ENCODE measurements around the gene USP34.

The USP34 gene

GRCh38 chr2:61415265-61415664 is 55.6 kb downstream of the USP34 start:
- Histone ChIP-seq H3K9ac (ENCODE audit: low read length) (no peak overlapping the region), H2BK120ac (ENCODE audit: low read depth, low read length) (no peak overlapping the region), H3K9me3 (ENCODE audit: control insufficient read depth, low read length) (no peaks in the 10 kb centered on the region), H4K91ac (ENCODE audit: low read length) (no peak overlapping the region), H3K27ac (ENCODE audit: low read length, poor library complexity, severe bottlenecking) (no peak overlapping the region), H3K79me1 (replicated peaks; ENCODE audit: low read length, poor library complexity, severe bottlenecking) (peaks cover 12% of the 10 kb centered on the region), H3K4me2 (ENCODE audit: low read length, poor library complexity, severe bottlenecking) (no peak overlapping the region), H2BK5ac (ENCODE audit: low read depth, low read length, poor library complexity, severe bottlenecking) (no peak overlapping the region), H2AK5ac (ENCODE audit: low read length, severe bottlenecking) (no peak overlapping the region), H2AFZ (ENCODE audit: low read depth, low read length) (no peak overlapping the region), H3K4me3 (ENCODE audit: insufficient read depth in 1 of 2, low read depth in 1 of 2, low read length in 2 of 2) (no peak overlapping the region), H3K4me1 (ENCODE audit: control insufficient read depth, insufficient read depth, low read depth, low read length) (peaks cover 4% of the 10 kb centered on the region), H4K8ac (ENCODE audit: low read length) (no peak overlapping the region), H3K23ac (ENCODE audit: low read length in 2 of 2) (no peak overlapping the region), H3K27me3 (ENCODE audit: control insufficient read depth in 1 of 2, insufficient read depth in 1 of 2, low read length in 2 of 2) (no peaks in the 10 kb centered on the region), H2BK12ac (ENCODE audit: low read length in 2 of 2) (no peak overlapping the region), H2BK15ac (ENCODE audit: low read depth, poor library complexity, severe bottlenecking) (no peak overlapping the region), H3K18ac (ENCODE audit: low read depth in 1 of 2, low read length in 2 of 2) (no peak overlapping the region), H3K4ac (ENCODE audit: low read depth in 1 of 2, low read length in 2 of 2) (no peak overlapping the region), H3K36me3 (ENCODE audit: control insufficient read depth in 1 of 2, insufficient read depth in 2 of 2, low read depth in 1 of 2, low read length in 2 of 2) (peaks cover 7 to 44% of the 10 kb centered on the region in 2 experiments), H3K14ac (ENCODE audit: low read length in 2 of 2) (no peak overlapping the region)
- no peak for DNase-seq
- no CpG with 5 or more reads among the region's 1 CpG for WGBS

DNA sequence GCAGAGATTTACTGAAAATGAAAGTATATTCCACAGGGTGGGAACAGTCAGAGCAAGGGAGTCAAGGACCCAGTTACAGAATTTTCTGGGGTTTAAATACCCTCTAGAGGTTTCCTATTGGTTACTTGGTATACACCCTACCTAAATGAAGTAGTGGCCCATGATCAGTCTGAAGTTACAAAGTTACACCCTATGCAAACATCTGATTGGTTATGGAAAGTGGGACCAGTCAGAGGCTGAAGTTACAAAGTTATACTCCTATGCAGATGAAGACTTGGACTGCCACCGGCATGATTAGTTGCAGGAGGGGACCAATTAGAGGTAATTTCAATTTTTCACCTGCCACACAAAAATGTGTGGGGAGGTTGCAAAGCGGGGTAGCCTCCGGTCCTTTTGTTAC is 56.2 kb downstream of the USP34 start:
- H3K27ac ChIP-seq (ENCODE audit: low read length, poor library complexity, severe bottlenecking): no peak overlapping the region
- no peak overlapping the region for H2AK5ac ChIP-seq (ENCODE audit: low read length, severe bottlenecking)
- H2BK5ac ChIP-seq (ENCODE audit: low read depth, low read length, poor library complexity, severe bottlenecking): no peak overlapping the region
- H3K4ac ChIP-seq (ENCODE audit: low read depth in 1 of 2, low read length in 2 of 2): no peak overlapping the region
- H2BK12ac ChIP-seq (ENCODE audit: low read length in 2 of 2): no peak overlapping the region
- no peak overlapping the region for H4K91ac ChIP-seq (ENCODE audit: low read length)
- WGBS: 98% methylated on average over 3 of the region's 3 CpGs
- H3K4me3 ChIP-seq (ENCODE audit: insufficient read depth in 1 of 2, low read depth in 1 of 2, low read length in 2 of 2): no peak overlapping the region
- H3K23ac ChIP-seq (ENCODE audit: low read length in 2 of 2): no peak overlapping the region
- H3K36me3 ChIP-seq (ENCODE audit: control insufficient read depth in 1 of 2, insufficient read depth in 2 of 2, low read depth in 1 of 2, low read length in 2 of 2): peaks cover 7 to 49% of the 10 kb centered on the region in 2 experiments
- no peak overlapping the region for H2AFZ ChIP-seq (ENCODE audit: low read depth, low read length)
- no peaks in the 10 kb centered on the region for H3K9me3 ChIP-seq (ENCODE audit: control insufficient read depth, low read length)
- H2BK15ac ChIP-seq (ENCODE audit: low read depth, poor library complexity, severe bottlenecking): no peak overlapping the region
- H3K79me1 ChIP-seq (replicated peaks; ENCODE audit: low read length, poor library complexity, severe bottlenecking): peaks cover 13% of the 10 kb centered on the region
- H3K4me1 ChIP-seq (ENCODE audit: control insufficient read depth, insufficient read depth, low read depth, low read length): peaks cover 4% of the 10 kb centered on the region
- H3K18ac ChIP-seq (ENCODE audit: low read depth in 1 of 2, low read length in 2 of 2): no peak overlapping the region
- H3K4me2 ChIP-seq (ENCODE audit: low read length, poor library complexity, severe bottlenecking): no peak overlapping the region
- H3K27me3 ChIP-seq (ENCODE audit: control insufficient read depth in 1 of 2, insufficient read depth in 1 of 2, low read length in 2 of 2): no peaks in the 10 kb centered on the region
- DNase-seq: no peak
- no peak overlapping the region for H4K8ac ChIP-seq (ENCODE audit: low read length)
- no peak overlapping the region for H3K14ac ChIP-seq (ENCODE audit: low read length in 2 of 2)
- H3K9ac ChIP-seq (ENCODE audit: low read length): no peak overlapping the region
- H2BK120ac ChIP-seq (ENCODE audit: low read depth, low read length): no peak overlapping the region

GRCh38 chr2:61411109-61411508 is 59.8 kb downstream of the USP34 start:
- no peaks in the 10 kb centered on the region for H3K27me3 ChIP-seq (ENCODE audit: control insufficient read depth in 1 of 2, insufficient read depth in 1 of 2, low read length in 2 of 2)
- H3K4ac ChIP-seq (ENCODE audit: low read depth in 1 of 2, low read length in 2 of 2): no peak overlapping the region
- H4K8ac ChIP-seq (ENCODE audit: low read length): no peak overlapping the region
- DNase-seq: no peak
- no peak overlapping the region for H4K91ac ChIP-seq (ENCODE audit: low read length)
- 86% methylated on average over 3 of the region's 5 CpGs for whole genome bisulfite sequencing
- H3K4me2 ChIP-seq (ENCODE audit: low read length, poor library complexity, severe bottlenecking): no peak overlapping the region
- H3K23ac ChIP-seq (ENCODE audit: low read length in 2 of 2): no peak overlapping the region
- H3K4me1 ChIP-seq (ENCODE audit: control insufficient read depth, insufficient read depth, low read depth, low read length): peaks cover 2% of the 10 kb centered on the region
- H2AFZ ChIP-seq (ENCODE audit: low read depth, low read length): no peak overlapping the region
- no peak overlapping the region for H3K4me3 ChIP-seq (ENCODE audit: insufficient read depth in 1 of 2, low read depth in 1 of 2, low read length in 2 of 2)
- no peaks in the 10 kb centered on the region for H3K9me3 ChIP-seq (ENCODE audit: control insufficient read depth, low read length)
- H3K18ac ChIP-seq (ENCODE audit: low read depth in 1 of 2, low read length in 2 of 2): no peak overlapping the region
- no peak overlapping the region for H2BK5ac ChIP-seq (ENCODE audit: low read depth, low read length, poor library complexity, severe bottlenecking)
- H3K14ac ChIP-seq (ENCODE audit: low read length in 2 of 2): no peak overlapping the region
- H3K27ac ChIP-seq (ENCODE audit: low read length, poor library complexity, severe bottlenecking): no peak overlapping the region
- no peak overlapping the region for H2AK5ac ChIP-seq (ENCODE audit: low read length, severe bottlenecking)
- H3K9ac ChIP-seq (ENCODE audit: low read length): no peak overlapping the region
- peaks cover 3 to 30% of the 10 kb centered on the region in 2 experiments for H3K36me3 ChIP-seq (ENCODE audit: control insufficient read depth in 1 of 2, insufficient read depth in 2 of 2, low read depth in 1 of 2, low read length in 2 of 2)
- H2BK12ac ChIP-seq (ENCODE audit: low read length in 2 of 2): no peak overlapping the region
- H2BK15ac ChIP-seq (ENCODE audit: low read depth, poor library complexity, severe bottlenecking): no peak overlapping the region
- peaks cover 15% of the 10 kb centered on the region for H3K79me1 ChIP-seq (replicated peaks; ENCODE audit: low read length, poor library complexity, severe bottlenecking)
- no peak overlapping the region for H2BK120ac ChIP-seq (ENCODE audit: low read depth, low read length)

GRCh38 chr2:61410185-61410584 is 60.7 kb downstream of the USP34 start:
- Histone ChIP-seq H2BK12ac (ENCODE audit: low read length in 2 of 2) (no peak overlapping the region), H3K9me3 (ENCODE audit: control insufficient read depth, low read length) (no peaks in the 10 kb centered on the region), H3K14ac (ENCODE audit: low read length in 2 of 2) (no peak overlapping the region), H3K4me2 (ENCODE audit: low read length, poor library complexity, severe bottlenecking) (no peak overlapping the region), H3K4me3 (ENCODE audit: insufficient read depth in 1 of 2, low read depth in 1 of 2, low read length in 2 of 2) (no peak overlapping the region), H3K36me3 (ENCODE audit: control insufficient read depth in 1 of 2, insufficient read depth in 2 of 2, low read depth in 1 of 2, low read length in 2 of 2) (peaks cover 3 to 36% of the 10 kb centered on the region in 2 experiments), H2AK5ac (ENCODE audit: low read length, severe bottlenecking) (no peak overlapping the region), H3K4ac (ENCODE audit: low read depth in 1 of 2, low read length in 2 of 2) (no peak overlapping the region), H2BK15ac (ENCODE audit: low read depth, poor library complexity, severe bottlenecking) (no peak overlapping the region), H2AFZ (ENCODE audit: low read depth, low read length) (no peak overlapping the region), H3K18ac (ENCODE audit: low read depth in 1 of 2, low read length in 2 of 2) (no peak overlapping the region), H3K23ac (ENCODE audit: low read length in 2 of 2) (no peak overlapping the region), H3K79me1 (replicated peaks; ENCODE audit: low read length, poor library complexity, severe bottlenecking) (peaks cover 15% of the 10 kb centered on the region), H3K27ac (ENCODE audit: low read length, poor library complexity, severe bottlenecking) (no peak overlapping the region), H3K4me1 (ENCODE audit: control insufficient read depth, insufficient read depth, low read depth, low read length) (peaks cover 2% of the 10 kb centered on the region), H4K91ac (ENCODE audit: low read length) (no peak overlapping the region), H2BK5ac (ENCODE audit: low read depth, low read length, poor library complexity, severe bottlenecking) (no peak overlapping the region), H4K8ac (ENCODE audit: low read length) (no peak overlapping the region), H3K9ac (ENCODE audit: low read length) (no peak overlapping the region), H3K27me3 (ENCODE audit: control insufficient read depth in 1 of 2, insufficient read depth in 1 of 2, low read length in 2 of 2) (no peaks in the 10 kb centered on the region), H2BK120ac (ENCODE audit: low read depth, low read length) (no peak overlapping the region)
- WGBS: 95% methylated on average over 3 of the region's 3 CpGs
- no peak for DNase-seq

Data from mesenchymal stem cell (in vitro differentiated cells and primary cell).